Measurements from ENCODE around the gene CMC1. TPM values are rescaled to one million over a fixed set of nuclear protein-coding genes. Genes with fewer than 3 reads are reported as not detected.
A peak's percentile ranks its signal among the peaks of the same experiment; 100 is the strongest.

CMC1 gene
- total RNA-seq, 1 donor from 2014 or later, result 21.3 TPM

- intact Hi-C loops (cut with micrococcal nuclease), result no loop called here
- Mint-ChIP-seq H3K27ac (no peak overlapping the region), H3K4me3 (peak overlapping the region; percentile 26), H3K4me1 (peaks cover 11% of the 10 kb centered on the region), H3K9me3 (no peaks in the 10 kb centered on the region), H3K36me3 (ENCODE audit: low read depth) (peaks cover 3% of the 10 kb centered on the region), H3K27me3 (no peaks in the 10 kb centered on the region)
- no peak for DNase-seq
Measured at GRCh38 chr3:28295898-28296490, 54.6 kb downstream of the CMC1 start.

DNA sequence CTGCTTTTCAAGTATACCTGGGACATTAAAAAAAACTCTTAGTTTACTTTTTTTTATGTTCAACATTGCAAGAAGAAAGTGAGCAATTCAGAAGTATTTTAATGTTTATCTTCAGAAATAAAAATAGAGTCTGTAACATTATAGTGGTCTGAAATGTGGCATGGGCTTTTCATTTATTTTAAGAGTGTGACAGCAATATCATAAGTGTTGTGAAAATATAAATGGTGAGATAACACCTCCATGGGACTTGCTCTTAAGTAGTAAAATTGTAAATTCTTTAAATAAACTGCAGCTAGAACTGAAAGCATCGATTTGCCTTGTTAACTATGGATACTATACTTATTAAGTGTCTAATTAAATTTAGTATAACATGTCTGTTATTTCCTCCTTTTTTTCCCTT is 58.3 kb downstream of the CMC1 start:
- Mint-ChIP-seq H3K4me1 (peaks cover 8% of the 10 kb centered on the region), H3K27ac (no peak overlapping the region), H3K4me3 (no peak overlapping the region), H3K27me3 (no peaks in the 10 kb centered on the region), H3K9me3 (no peaks in the 10 kb centered on the region), H3K36me3 (ENCODE audit: low read depth) (peaks cover 2% of the 10 kb centered on the region)
- intact Hi-C loops (cut with micrococcal nuclease), result no loop called here
- no peak for DNase-seq

- H3K27me3 Mint-ChIP-seq, result no peaks in the 10 kb centered on the region
- H3K27ac Mint-ChIP-seq, result no peak overlapping the region
- peaks cover 3% of the 10 kb centered on the region for H3K4me1 Mint-ChIP-seq
- no peaks in the 10 kb centered on the region for H3K9me3 Mint-ChIP-seq
- DNase-seq, result no peak
- intact Hi-C loops (cut with micrococcal nuclease), result no loop called here
- peaks cover 1% of the 10 kb centered on the region for H3K36me3 Mint-ChIP-seq (ENCODE audit: low read depth)
- no peak overlapping the region for H3K4me3 Mint-ChIP-seq
Measured at GRCh38 chr3:28300345-28300962, 59.0 kb downstream of the CMC1 start.

GRCh38 chr3:28301688-28302087 is 60.3 kb downstream of the CMC1 start:
- intact Hi-C loops (cut with micrococcal nuclease), result no loop called here
- Mint-ChIP-seq H3K4me3 (no peak overlapping the region), H3K36me3 (ENCODE audit: low read depth) (peaks cover 4% of the 10 kb centered on the region), H3K27me3 (no peaks in the 10 kb centered on the region), H3K4me1 (no peaks in the 10 kb centered on the region), H3K27ac (no peak overlapping the region), H3K9me3 (no peaks in the 10 kb centered on the region)
- no peak for DNase-seq

- Mint-ChIP-seq H3K36me3 (ENCODE audit: low read depth) (peaks cover 4% of the 10 kb centered on the region), H3K27ac (no peak overlapping the region), H3K4me3 (no peak overlapping the region), H3K27me3 (no peaks in the 10 kb centered on the region), H3K9me3 (no peaks in the 10 kb centered on the region), H3K4me1 (no peaks in the 10 kb centered on the region)
- intact Hi-C loops (cut with micrococcal nuclease), result no loop called here
- no peak for DNase-seq
Measured at GRCh38 chr3:28308196-28308595, 66.8 kb downstream of the CMC1 start.

DNA sequence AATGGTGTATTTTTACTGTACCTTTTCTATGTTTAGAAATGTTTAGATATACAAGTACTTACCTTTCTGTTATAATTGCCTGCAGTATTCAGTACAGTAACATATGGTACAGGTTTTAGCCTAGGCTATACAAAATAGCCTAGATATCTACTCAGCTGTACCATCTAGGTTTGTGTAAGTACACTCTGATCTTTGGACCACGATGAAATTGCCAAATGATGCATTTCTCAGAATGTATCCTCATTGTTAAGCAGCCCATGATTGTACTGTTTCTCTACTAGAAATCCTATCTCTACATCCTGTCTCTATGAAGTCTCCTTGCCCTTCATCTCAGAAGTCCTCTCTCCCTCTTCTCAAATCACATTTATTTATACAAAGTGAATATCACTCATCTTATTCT is 74.3 kb downstream of the CMC1 start:
- Mint-ChIP-seq H3K27me3 (no peaks in the 10 kb centered on the region), H3K27ac (no peak overlapping the region), H3K9me3 (no peaks in the 10 kb centered on the region), H3K4me3 (no peak overlapping the region), H3K36me3 (ENCODE audit: low read depth) (peaks cover 11% of the 10 kb centered on the region), H3K4me1 (peaks cover 4% of the 10 kb centered on the region)
- intact Hi-C loops (cut with micrococcal nuclease), result no loop called here
- DNase-seq, result no peak

GRCh38 chr3:28316226-28316625 is 74.8 kb downstream of the CMC1 start:
- H3K27ac Mint-ChIP-seq, result no peak overlapping the region
- H3K27me3 Mint-ChIP-seq, result no peaks in the 10 kb centered on the region
- no peak for DNase-seq
- H3K4me1 Mint-ChIP-seq, result peaks cover 9% of the 10 kb centered on the region
- H3K4me3 Mint-ChIP-seq, result no peak overlapping the region
- peaks cover 16% of the 10 kb centered on the region for H3K36me3 Mint-ChIP-seq (ENCODE audit: low read depth)
- intact Hi-C loops (cut with micrococcal nuclease), result no loop called here
- no peaks in the 10 kb centered on the region for H3K9me3 Mint-ChIP-seq

DNA sequence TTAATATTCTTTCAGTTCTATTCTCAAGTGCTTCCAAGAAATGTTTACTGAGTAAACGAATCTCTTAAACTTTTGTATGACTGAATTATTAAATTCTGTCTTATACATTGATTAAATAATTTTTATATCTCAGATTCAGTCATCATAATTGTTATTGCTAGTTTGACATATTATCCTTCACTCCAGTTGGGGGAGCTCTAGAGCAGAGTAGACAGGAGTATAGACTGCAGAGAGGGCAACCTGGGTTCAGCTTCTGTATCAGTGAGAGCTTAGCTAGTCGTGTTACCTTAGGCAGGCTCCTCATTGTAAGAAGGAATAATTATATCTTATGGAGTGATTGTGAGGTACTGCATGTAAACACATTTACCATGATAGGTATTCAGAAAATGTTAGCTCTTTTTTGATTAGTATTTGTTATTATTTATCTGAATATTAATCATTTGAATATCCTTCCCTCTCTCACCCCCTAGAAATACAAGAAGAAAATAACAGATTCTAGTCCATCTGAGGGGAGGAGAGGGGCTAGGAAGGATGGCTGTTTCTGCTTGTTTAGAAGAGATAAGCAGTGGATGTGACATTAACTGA is 76.1 kb downstream of the CMC1 start:
- no peaks in the 10 kb centered on the region for H3K27me3 Mint-ChIP-seq
- DNase-seq, result peak; percentile 82
- no peak overlapping the region for H3K4me3 Mint-ChIP-seq
- no peak overlapping the region for H3K27ac Mint-ChIP-seq
- intact Hi-C loops (cut with micrococcal nuclease), result loop anchor here (1.0 kb wide), 1 partner anchor 9 kb away; no protein-coding TSS in a partner anchor
- H3K9me3 Mint-ChIP-seq, result no peaks in the 10 kb centered on the region
- peaks cover 18% of the 10 kb centered on the region for H3K36me3 Mint-ChIP-seq (ENCODE audit: low read depth)
- peaks cover 14% of the 10 kb centered on the region for H3K4me1 Mint-ChIP-seq

GRCh38 chr3:28320981-28321380 is 79.6 kb downstream of the CMC1 start:
- peaks cover 24% of the 10 kb centered on the region for H3K4me1 Mint-ChIP-seq

GRCh38 chr3:28322464-28322863 is 81.0 kb downstream of the CMC1 start:
- H3K9me3 Mint-ChIP-seq, result no peaks in the 10 kb centered on the region
- H3K36me3 Mint-ChIP-seq (ENCODE audit: low read depth), result peaks cover 38% of the 10 kb centered on the region
- intact Hi-C loops (cut with micrococcal nuclease), result loop anchor here (10.0 kb wide), 2 partner anchors 1008 to 1188 kb away; no protein-coding TSS in a partner anchor
- H3K4me1 Mint-ChIP-seq, result peaks cover 32% of the 10 kb centered on the region
- DNase-seq, result no peak
- H3K27me3 Mint-ChIP-seq, result no peaks in the 10 kb centered on the region
- H3K27ac Mint-ChIP-seq, result no peak overlapping the region
- H3K4me3 Mint-ChIP-seq, result no peak overlapping the region

More at GRCh38 chr3:28320981-28321380, 79.6 kb downstream of the CMC1 start:
- Mint-ChIP-seq H3K27ac (no peak overlapping the region), H3K36me3 (ENCODE audit: low read depth) (peaks cover 38% of the 10 kb centered on the region), H3K4me3 (no peak overlapping the region), H3K9me3 (no peaks in the 10 kb centered on the region), H3K27me3 (no peaks in the 10 kb centered on the region)
- no peak for DNase-seq
- intact Hi-C loops (cut with micrococcal nuclease), result loop anchor here (10.0 kb wide), 2 partner anchors 1006 to 1186 kb away; no protein-coding TSS in a partner anchor

- peak; percentile 84 for DNase-seq
- intact Hi-C loops (cut with micrococcal nuclease), result loop anchor here (1.0 to 10.0 kb wide), 11 partner anchors 9 to 1192 kb away; partner anchors contain the start of genes AZI2, CMC1, NEK10 and SLC4A7
- Mint-ChIP-seq H3K27me3 (no peaks in the 10 kb centered on the region), H3K27ac (peak overlapping the region; percentile 41), H3K36me3 (ENCODE audit: low read depth) (peaks cover 27% of the 10 kb centered on the region), H3K4me1 (peaks cover 25% of the 10 kb centered on the region), H3K9me3 (no peaks in the 10 kb centered on the region), H3K4me3 (peak overlapping the region; percentile 14)
Measured at GRCh38 chr3:28326458-28326926, 85.1 kb downstream of the CMC1 start.

DNA sequence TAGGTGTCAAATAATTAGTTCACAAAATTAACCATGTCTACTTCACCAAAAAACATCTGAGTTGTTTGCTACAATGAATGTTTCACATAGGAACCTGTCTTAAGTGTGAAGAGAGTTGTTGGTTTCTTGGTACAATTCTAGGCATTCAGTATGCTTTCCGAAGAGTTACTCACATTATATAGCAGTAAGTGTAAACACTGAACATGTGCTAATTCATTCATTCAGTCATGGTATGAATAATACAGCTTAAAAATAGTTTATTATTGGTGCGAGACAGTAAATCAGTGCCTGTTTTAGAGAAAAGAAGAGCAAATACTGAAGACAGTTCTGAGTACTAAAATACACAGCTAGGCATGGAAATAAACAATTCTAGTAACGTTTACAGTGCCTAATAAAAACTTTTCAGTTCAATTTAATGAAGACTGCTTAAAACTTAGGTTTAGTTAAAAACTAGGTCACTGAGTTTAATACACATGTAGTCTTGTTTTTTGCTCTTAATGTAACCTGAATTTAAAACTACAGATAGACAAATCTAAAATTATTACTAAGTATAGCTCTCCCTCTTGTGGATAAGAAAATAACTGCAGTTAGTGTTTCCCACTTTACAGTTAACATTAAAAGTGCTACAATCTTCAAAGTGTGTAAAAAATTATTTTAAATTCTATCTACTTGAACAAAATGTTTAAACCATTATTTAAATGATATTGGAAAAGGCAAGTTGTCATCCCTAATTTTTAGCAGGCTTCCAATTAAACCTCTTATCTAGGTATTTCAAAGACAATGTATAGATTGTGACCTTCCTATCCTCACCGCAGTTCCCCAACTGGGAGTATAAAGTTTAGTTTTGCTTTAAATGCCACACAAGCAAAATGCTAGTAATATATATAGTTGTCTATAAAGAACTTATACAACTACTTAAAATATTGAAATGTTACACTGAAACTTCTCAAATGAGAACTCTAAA is 87.1 kb downstream of the CMC1 start:
- Mint-ChIP-seq H3K27ac (no peak overlapping the region), H3K27me3 (no peaks in the 10 kb centered on the region), H3K4me1 (peaks cover 23% of the 10 kb centered on the region), H3K4me3 (no peak overlapping the region), H3K36me3 (ENCODE audit: low read depth) (peaks cover 22% of the 10 kb centered on the region), H3K9me3 (no peaks in the 10 kb centered on the region)
- no peak for DNase-seq
- intact Hi-C loops (cut with micrococcal nuclease), result loop anchor here (1.0 to 10.0 kb wide), 7 partner anchors 41 to 1194 kb away; partner anchors contain the start of gene NEK10

- Mint-ChIP-seq H3K4me1 (peaks cover 6% of the 10 kb centered on the region), H3K36me3 (ENCODE audit: low read depth) (peaks cover 21% of the 10 kb centered on the region), H3K9me3 (no peaks in the 10 kb centered on the region), H3K4me3 (no peak overlapping the region), H3K27me3 (no peaks in the 10 kb centered on the region), H3K27ac (no peak overlapping the region)
- intact Hi-C loops (cut with micrococcal nuclease), result no loop called here
- DNase-seq, result no peak
Measured at GRCh38 chr3:28334552-28334951, 93.1 kb downstream of the CMC1 start.
